ENCODE results near the gene FBF1. TPM values are rescaled to one million over a fixed set of nuclear protein-coding genes. Genes with fewer than 3 reads are reported as not detected.

The FBF1 gene
- total and polyA plus RNA-seq, 9 of the 15 experiments (the other 6 are each of a cell fraction or from before 2014, with no cell fraction given): 0.46 to 14.9 (median 7.5) TPM

GRCh38 chr17:75904749-75905521 is 35.9 kb downstream of the FBF1 start, which contains the start of gene MRPL38 (continued):
- TF ChIP-seq ZBTB40 (IDR thresholded peaks at IDR 0.05): peak; percentile 50; the same call in 1 of the 2 replicates
- TF ChIP-seq ZBTB40 (CRISPR knock-in tag; IDR thresholded peaks at IDR 0.05): no peak
- TF ChIP-seq NFIC (IDR thresholded peaks at IDR 0.05): peak; percentile 73
- no peak for TF ChIP-seq ATF6 (CRISPR knock-in tag; IDR thresholded peaks at IDR 0.05)
- no peak for TF ChIP-seq SIX5 (IDR thresholded peaks at IDR 0.05; ENCODE audit: borderline replicate concordance in 1 of 2, insufficient read depth in 1 of 2, low read depth in 1 of 2, low read length in 2 of 2)
- peak; percentile 96 for TF ChIP-seq REST (IDR thresholded peaks at IDR 0.05; ENCODE audit: borderline replicate concordance)
- peak; percentile 74; the same call in 1 of the 2 replicates for TF ChIP-seq REST (CRISPR knock-in tag; IDR thresholded peaks at IDR 0.05; ENCODE audit: low read depth)
